SHP77 treated with DMSO at 0.1 percent for 48 hours (cell line): Measurements from ENCODE around the gene HTT.

Experiments used
- DNase-seq: peaks from one replicate; lab custom pipeline; 2025; lab: John Stamatoyannopoulos, UW

Gene HTT

GRCh38 chr4:3248811-3249661, 174.6 kb downstream of the HTT start, which contains the start of gene MSANTD1:
Gene MSANTD1 (plus strand): TSS chr4:3249159. CDS start chr4:3249223, 64 bp downstream.
- DNase-seq = no peak

GRCh38 chr4:3249711-3250437, 175.4 kb downstream of the HTT start:
- no peak for DNase-seq

DNA sequence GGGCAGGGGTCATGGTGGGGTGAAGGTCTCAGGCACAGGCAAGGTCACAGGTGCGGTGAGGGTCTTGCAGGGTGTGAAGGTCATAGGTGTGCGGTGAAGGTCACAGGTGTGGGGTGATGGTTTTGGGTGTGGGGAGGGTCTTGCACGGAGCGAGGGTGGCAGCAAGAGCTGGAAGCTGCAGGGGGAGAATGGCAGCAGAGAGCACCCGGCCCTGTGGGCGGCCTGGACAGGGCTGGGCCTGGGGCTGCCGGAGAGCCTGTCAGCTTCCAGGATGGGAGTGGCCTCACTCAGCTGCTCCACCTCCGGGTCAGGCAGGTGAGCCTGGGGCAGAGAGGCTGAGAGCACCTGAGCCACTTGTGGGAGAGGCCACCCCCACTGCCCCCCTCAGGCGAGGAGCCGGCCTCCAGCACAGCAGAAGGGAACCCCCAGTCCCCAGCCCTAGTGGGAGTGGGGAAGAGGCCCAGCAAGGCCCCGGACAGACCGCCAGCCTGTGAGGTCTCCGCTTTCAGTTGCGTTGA, 176.0 kb downstream of the HTT start:
- no peak for DNase-seq

GRCh38 chr4:3250956-3251690, 176.6 kb downstream of the HTT start:
- DNase-seq = no peak

- DNase-seq = no peak
These were observed 177.4 kb downstream of the HTT start for GRCh38 chr4:3251691-3252479.

GRCh38 chr4:3252480-3252828, 178.0 kb downstream of the HTT start:
- DNase-seq = no peak

GRCh38 chr4:3252831-3253641, 178.6 kb downstream of the HTT start:
- no peak for DNase-seq

DNA sequence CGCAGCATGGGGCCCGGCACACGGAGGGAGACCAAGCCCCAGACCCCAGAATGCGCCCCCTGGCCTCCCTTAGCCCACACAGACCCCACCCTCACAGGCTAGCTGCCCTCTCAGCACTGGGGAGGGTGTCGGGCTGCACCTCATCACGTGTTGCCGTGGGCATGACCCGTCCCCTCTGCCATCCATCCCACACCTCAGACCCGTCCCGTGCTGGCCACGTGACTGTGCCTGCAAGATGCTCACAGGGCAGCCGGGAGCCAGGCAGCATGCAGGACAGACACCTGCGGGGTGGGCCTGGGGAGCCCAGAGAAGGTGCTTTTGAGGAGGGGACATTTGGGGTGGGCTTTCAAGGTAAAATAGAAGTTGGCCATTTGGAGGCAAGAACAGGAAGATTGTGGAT, 179.3 kb downstream of the HTT start:
- DNase-seq = no peak

DNA sequence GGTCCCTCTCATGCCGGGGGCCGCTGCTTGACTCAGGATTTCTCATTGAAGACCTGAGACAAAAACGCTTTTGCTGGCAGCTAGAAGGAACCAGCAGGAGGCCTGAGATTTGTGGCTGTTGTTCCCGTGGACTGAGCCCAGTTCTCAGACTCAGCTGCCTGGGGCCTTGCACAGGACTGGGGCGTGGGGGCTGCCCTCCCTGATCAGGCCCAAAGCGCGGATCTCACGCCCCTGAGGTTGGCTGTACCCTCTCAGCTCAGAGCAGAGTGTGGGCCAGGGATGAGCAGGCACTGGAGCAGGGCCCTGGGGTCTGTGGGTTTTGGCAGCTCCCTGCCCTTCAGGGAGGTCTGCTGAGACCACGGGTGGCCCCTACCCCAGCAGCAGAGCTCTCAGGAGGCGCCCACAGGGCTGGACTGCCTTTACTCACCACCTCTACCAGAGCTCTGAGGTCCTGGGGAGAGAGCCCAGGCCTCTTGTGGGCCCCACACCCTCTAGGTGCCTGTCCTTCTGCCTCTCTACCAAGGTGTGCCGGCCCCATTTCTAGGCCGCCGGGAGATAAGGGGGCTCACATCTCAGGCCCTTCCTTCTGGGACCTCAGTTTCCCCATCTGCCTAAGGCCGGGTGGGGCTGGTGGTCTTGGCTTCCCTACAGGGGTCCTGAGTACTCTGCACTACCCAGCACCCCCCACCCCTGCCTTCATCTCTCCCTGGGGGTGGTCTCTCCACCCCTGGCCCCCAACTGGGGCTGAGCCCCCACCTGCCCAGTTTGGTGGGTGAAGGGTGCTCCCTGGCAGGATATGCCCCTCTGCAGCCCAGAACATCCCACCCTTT, 180.0 kb downstream of the HTT start:
- no peak for DNase-seq

- no peak for DNase-seq
These were observed 181.2 kb downstream of the HTT start for GRCh38 chr4:3255611-3256186.

GRCh38 chr4:3256230-3257102, 182.0 kb downstream of the HTT start:
- DNase-seq = no peak

DNA sequence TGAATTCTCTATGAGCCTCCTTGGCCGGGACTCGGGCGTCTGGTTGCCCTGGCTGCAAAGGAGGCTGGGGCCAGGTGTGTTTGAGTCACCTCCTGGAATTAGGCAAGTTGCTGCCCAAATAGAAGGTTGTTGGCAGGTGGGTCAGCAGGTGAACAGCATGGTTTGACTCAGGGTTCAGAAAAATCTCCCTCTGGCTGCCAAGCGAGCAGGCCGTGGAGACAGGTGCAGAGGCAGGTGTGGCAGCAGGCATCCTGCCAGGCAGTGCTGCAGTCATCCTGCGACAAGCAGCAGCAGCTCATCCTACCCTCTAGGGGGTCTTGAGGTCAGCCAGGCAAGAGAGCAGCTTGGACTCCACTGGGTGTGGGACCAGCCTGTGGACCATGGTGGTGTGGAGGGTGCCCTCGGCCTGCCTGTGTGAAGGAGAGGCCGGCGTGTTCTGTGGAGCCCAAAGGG, 182.6 kb downstream of the HTT start:
- no peak for DNase-seq

- DNase-seq = no peak
These were observed 183.3 kb downstream of the HTT start for GRCh38 chr4:3257556-3258482.

DNA sequence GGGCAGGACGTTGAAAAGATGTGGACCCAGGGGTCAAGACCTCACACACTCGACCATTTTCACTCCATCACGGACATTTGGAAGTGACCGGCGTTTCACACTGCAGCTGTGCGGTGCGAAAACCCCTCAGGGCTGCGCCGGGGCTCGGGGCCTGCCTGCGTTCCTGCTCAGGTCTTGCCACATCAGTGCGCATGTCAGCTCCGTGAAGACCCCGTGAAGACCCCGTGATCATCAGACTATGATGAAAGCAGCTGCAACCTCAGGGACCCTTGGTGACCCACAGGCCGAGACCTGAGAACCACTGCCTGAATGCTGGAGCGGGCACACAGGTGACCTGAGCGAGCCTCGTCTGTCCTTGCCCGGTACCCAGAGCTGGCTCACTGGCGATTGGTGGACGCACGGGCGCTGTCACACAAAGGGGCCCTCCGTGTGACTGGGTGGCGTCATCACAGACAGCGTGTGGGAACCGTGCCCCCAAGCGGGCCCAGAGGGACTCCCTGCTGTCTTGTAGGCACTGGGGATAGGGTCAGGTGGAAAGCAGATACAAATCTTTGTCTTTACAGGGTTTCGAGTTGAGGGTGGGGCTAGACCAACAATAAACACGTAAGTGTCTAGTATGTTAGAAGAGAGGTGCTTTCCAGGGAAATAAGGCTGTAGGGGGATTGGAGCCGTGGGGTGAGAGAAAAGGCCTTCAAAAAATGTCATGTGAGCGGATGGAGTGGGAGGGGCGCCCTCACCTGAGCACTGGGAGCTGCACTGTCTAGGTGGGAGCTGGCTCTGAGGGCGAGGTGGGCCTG, 187.1 kb downstream of the HTT start:
- no peak for DNase-seq

- DNase-seq = no peak
These were observed 187.9 kb downstream of the HTT start for GRCh38 chr4:3262208-3263052.
